Right forelimb (tissue), 1 donor: ENCODE measurements around the gene ZNF200.

Experiments used
- DNase-seq: peaks from one replicate; pipeline ENCODE4 v3.0.0-alpha.2; 2018

ZNF200 gene

GRCh38 chr16:3173892-3174617 lies 60.9 kb downstream of the ZNF200 start:
- no peak for DNase-seq
